ENCODE data around the gene UBL4B.

UBL4B gene

DNA sequence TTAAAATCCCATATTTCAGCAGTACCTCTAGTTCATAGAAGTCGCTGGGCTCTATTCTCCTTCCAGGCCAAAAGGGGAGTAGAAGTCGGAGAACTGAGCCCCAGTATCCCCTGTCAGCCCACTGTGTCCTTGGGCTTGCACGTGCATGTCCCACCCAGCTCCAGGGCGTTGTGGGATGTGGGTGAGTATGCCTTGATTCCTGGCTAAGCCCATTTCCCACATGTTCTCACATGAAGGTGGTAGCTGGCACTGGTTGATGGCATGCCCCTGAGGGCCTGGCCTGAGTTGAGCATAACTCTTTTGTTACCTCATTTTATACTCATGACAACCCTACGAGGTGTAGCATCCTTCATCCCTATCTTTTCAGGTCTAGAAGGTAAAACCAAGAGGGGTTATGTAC is 46.0 kb downstream of the UBL4B start:
- no peak for DNase-seq

DNA sequence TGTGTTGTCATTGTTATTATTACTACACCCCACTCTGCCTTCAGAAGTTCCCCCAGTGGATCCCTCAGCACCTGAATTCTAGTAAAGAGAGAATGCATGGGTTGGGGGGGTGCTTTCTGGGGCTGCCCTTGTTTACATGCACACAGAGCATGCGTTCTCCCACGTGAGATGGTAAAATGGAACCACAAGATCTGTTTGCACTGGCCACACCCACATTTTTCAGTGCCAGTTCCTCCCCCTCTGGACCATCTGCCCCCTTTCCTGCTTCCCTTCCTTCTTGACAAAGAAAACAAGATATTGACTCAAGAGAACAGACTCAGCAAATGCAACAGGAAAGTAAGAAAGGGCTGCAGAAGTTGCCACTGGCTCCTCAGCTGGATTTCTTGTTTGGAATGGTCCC is 46.9 kb downstream of the UBL4B start:
- DNase-seq: no peak

DNA sequence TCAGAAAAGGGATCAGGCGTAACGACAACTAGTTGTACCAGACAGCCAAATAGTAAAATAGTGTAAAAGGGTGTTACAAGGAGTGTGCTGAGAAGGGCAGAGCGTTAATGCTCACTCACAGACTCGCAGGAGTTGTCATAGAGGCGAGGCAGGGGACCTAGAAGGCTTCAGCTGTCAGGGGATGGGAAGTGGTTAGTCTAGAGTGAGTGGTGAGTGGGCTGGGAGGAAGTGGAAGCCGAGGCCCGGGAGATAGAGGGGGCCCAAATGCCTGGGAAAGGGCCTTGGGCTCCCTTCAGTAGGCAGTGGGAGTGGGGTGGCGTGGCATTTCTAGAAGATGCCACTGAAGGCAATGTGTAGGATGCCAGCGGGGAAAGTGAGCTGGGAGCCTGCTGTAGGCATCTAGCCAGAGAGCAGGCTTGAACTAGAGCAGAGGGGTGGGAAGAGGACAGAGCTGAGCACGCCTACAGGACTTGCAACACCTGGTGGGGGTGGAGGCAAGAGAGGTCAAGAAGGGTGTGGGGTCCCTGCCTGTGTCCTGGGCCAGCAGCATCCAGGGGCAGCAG is 48.4 kb downstream of the UBL4B start:
- DNase-seq: no peak

DNA sequence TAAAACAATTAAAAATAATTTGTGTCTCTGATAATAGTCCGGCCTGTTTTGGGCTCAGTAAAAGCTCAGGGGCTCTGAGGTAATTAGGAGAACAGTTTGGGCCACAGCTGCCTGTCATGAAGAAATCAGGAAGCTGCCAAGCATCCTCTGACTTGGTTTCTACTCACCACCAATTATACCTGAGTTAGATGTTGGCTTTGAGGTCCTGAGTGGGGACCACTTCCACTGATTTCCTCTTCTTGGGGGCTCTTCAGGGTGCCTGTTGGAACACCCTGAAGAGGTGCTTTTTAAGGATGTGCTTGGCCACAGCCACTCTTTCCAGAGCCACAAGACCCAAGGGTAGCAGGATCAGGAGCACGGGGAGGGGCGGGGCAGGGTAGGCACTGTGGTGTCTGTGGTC is 48.9 kb downstream of the UBL4B start:
- no peak for DNase-seq

DNA sequence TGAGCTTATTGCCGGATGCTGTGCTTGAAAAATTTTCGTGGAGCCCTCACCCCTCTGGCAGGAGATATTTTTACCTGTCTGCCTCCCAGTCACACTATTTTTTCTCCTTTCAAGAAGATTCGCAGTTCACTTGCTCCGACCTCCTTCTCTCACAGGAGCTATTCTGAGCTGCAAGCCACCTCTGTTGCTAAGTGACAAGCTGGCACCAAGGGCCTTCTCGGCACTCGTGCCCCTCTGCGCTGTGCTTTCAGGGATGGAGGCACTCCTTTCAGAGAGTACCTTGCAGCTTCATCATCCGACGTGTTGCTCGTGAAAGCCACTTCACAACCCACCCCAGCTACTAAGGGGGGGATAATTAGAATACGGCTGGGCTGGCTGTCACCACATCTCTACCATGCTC is 49.6 kb downstream of the UBL4B start:
- DNase-seq: no peak

All from fibroblast of skin of back (primary cell).